IPS-18a (cell line): Measurements from ENCODE around the gene RGS16.

Experiments
- H3K27ac ChIP-seq: one replicate; pipeline ENCODE4 v1.5.1; 2013; ENCODE audit warnings: low read length
- H3K27me3 ChIP-seq: one replicate; pipeline ENCODE4 v1.6.1; 2013; ENCODE audit warnings: mild to moderate bottlenecking, low read length; ENCODE audit not compliant: control insufficient read depth, insufficient read depth
- H3K36me3 ChIP-seq: one replicate; pipeline ENCODE4 v1.6.1; 2013; ENCODE audit warnings: low read depth, low read length; ENCODE audit not compliant: control insufficient read depth
- H3K4me1 ChIP-seq: one replicate; pipeline ENCODE4 v1.6.1; 2013; ENCODE audit warnings: low read depth, low read length; ENCODE audit not compliant: control insufficient read depth
- H3K4me3 ChIP-seq: one replicate; pipeline ENCODE4 v1.5.1; 2013; ENCODE audit warnings: low read length
- H3K9ac ChIP-seq: one replicate; pipeline ENCODE4 v1.6.1; 2013; ENCODE audit warnings: mild to moderate bottlenecking, low read length, moderate library complexity
- H3K9me3 ChIP-seq: one replicate; pipeline ENCODE4 v1.6.1; 2013; ENCODE audit warnings: low read depth, low read length; ENCODE audit not compliant: control insufficient read depth

Gene RGS16

GRCh38 chr1:182568647-182569284 lies 35.4 kb downstream of the RGS16 start:
- Histone ChIP-seq H3K27me3 (no peaks in the 10 kb centered on the region), H3K9me3 (no peaks in the 10 kb centered on the region), H3K27ac (no peak overlapping the region), H3K9ac (no peak overlapping the region), H3K4me3 (no peak overlapping the region), H3K36me3 (no peaks in the 10 kb centered on the region), H3K4me1 (no peaks in the 10 kb centered on the region)

GRCh38 chr1:182567629-182568028 lies 36.6 kb downstream of the RGS16 start:
- Histone ChIP-seq H3K9me3 (no peaks in the 10 kb centered on the region), H3K27ac (no peak overlapping the region), H3K9ac (no peak overlapping the region), H3K27me3 (no peaks in the 10 kb centered on the region), H3K4me3 (no peak overlapping the region), H3K36me3 (no peaks in the 10 kb centered on the region), H3K4me1 (no peaks in the 10 kb centered on the region)

GRCh38 chr1:182565537-182565936 lies 38.7 kb downstream of the RGS16 start:
- Histone ChIP-seq H3K27me3 (no peaks in the 10 kb centered on the region), H3K4me3 (no peak overlapping the region), H3K4me1 (no peaks in the 10 kb centered on the region), H3K36me3 (no peaks in the 10 kb centered on the region), H3K9ac (no peak overlapping the region), H3K9me3 (no peaks in the 10 kb centered on the region), H3K27ac (no peak overlapping the region)

GRCh38 chr1:182564406-182565004 lies 39.7 kb downstream of the RGS16 start:
- Histone ChIP-seq H3K36me3 (no peaks in the 10 kb centered on the region), H3K27me3 (no peaks in the 10 kb centered on the region), H3K9me3 (no peaks in the 10 kb centered on the region), H3K9ac (no peak overlapping the region), H3K4me1 (no peaks in the 10 kb centered on the region), H3K4me3 (no peak overlapping the region), H3K27ac (no peak overlapping the region)

GRCh38 chr1:182563095-182563494 lies 41.1 kb downstream of the RGS16 start:
- Histone ChIP-seq H3K27me3 (no peaks in the 10 kb centered on the region), H3K36me3 (no peaks in the 10 kb centered on the region), H3K4me3 (no peak overlapping the region), H3K27ac (no peak overlapping the region), H3K9me3 (no peaks in the 10 kb centered on the region), H3K4me1 (no peaks in the 10 kb centered on the region), H3K9ac (no peak overlapping the region)

- no peak overlapping the region for H3K9ac ChIP-seq
- H3K36me3 ChIP-seq = no peaks in the 10 kb centered on the region
- H3K4me3 ChIP-seq = no peak overlapping the region
- H3K4me1 ChIP-seq = no peaks in the 10 kb centered on the region
- H3K27me3 ChIP-seq = no peaks in the 10 kb centered on the region
- no peaks in the 10 kb centered on the region for H3K9me3 ChIP-seq
- no peak overlapping the region for H3K27ac ChIP-seq
Measured at GRCh38 chr1:182561456-182561855, 42.7 kb downstream of the RGS16 start.

GRCh38 chr1:182560392-182560984 lies 43.7 kb downstream of the RGS16 start:
- no peaks in the 10 kb centered on the region for H3K9me3 ChIP-seq
- H3K27ac ChIP-seq = no peak overlapping the region
- H3K4me1 ChIP-seq = no peaks in the 10 kb centered on the region
- H3K36me3 ChIP-seq = no peaks in the 10 kb centered on the region
- no peak overlapping the region for H3K9ac ChIP-seq
- H3K27me3 ChIP-seq = no peaks in the 10 kb centered on the region
- H3K4me3 ChIP-seq = no peak overlapping the region

GRCh38 chr1:182556279-182556678 lies 47.9 kb downstream of the RGS16 start:
- Histone ChIP-seq H3K4me3 (no peak overlapping the region), H3K27ac (no peak overlapping the region), H3K9me3 (no peaks in the 10 kb centered on the region), H3K36me3 (no peaks in the 10 kb centered on the region), H3K9ac (no peak overlapping the region), H3K4me1 (no peaks in the 10 kb centered on the region), H3K27me3 (no peaks in the 10 kb centered on the region)

GRCh38 chr1:182555493-182555892 lies 48.7 kb downstream of the RGS16 start:
- H3K27ac ChIP-seq = no peak overlapping the region
- no peak overlapping the region for H3K4me3 ChIP-seq
- no peaks in the 10 kb centered on the region for H3K36me3 ChIP-seq
- H3K9me3 ChIP-seq = no peaks in the 10 kb centered on the region
- H3K4me1 ChIP-seq = no peaks in the 10 kb centered on the region
- no peaks in the 10 kb centered on the region for H3K27me3 ChIP-seq
- H3K9ac ChIP-seq = no peak overlapping the region

GRCh38 chr1:182552527-182552926 lies 51.7 kb downstream of the RGS16 start:
- Histone ChIP-seq H3K4me3 (no peak overlapping the region), H3K36me3 (no peaks in the 10 kb centered on the region), H3K9me3 (no peaks in the 10 kb centered on the region), H3K4me1 (no peaks in the 10 kb centered on the region), H3K27ac (no peak overlapping the region), H3K27me3 (no peaks in the 10 kb centered on the region), H3K9ac (no peak overlapping the region)

GRCh38 chr1:182549811-182550210 lies 54.4 kb downstream of the RGS16 start:
- Histone ChIP-seq H3K27me3 (no peaks in the 10 kb centered on the region), H3K27ac (no peak overlapping the region), H3K9ac (no peak overlapping the region), H3K9me3 (no peaks in the 10 kb centered on the region), H3K4me1 (no peaks in the 10 kb centered on the region), H3K4me3 (no peak overlapping the region), H3K36me3 (no peaks in the 10 kb centered on the region)

GRCh38 chr1:182549346-182549745 lies 54.8 kb downstream of the RGS16 start:
- Histone ChIP-seq H3K4me1 (no peaks in the 10 kb centered on the region), H3K9ac (no peak overlapping the region), H3K9me3 (no peaks in the 10 kb centered on the region), H3K36me3 (no peaks in the 10 kb centered on the region), H3K4me3 (no peak overlapping the region), H3K27me3 (no peaks in the 10 kb centered on the region), H3K27ac (no peak overlapping the region)
